HUES64 (cell line): Measurements from ENCODE around the gene GRIK2.

Experiments
- H3K27ac ChIP-seq: 2 replicates; pipeline ENCODE4 v1.7.0; 2013; ENCODE audit warnings: low read depth, low read length, inconsistent platforms
- H3K27me3 ChIP-seq: 2 replicates; pipeline ENCODE4 v1.6.1; 2013; ENCODE audit warnings: mild to moderate bottlenecking, low read length; ENCODE audit not compliant: insufficient read depth
- H3K36me3 ChIP-seq: 2 replicates; pipeline ENCODE4 v1.6.1; 2013; ENCODE audit warnings: mild to moderate bottlenecking, low read length; ENCODE audit not compliant: insufficient read depth
- H3K4me1 ChIP-seq: 2 replicates; pipeline ENCODE4 v1.6.1; 2013; ENCODE audit warnings: mild to moderate bottlenecking, low read length, moderate library complexity; ENCODE audit not compliant: insufficient read depth
- H3K4me3 ChIP-seq: 2 replicates; pipeline ENCODE4 v1.5.1; 2013; ENCODE audit warnings: mild to moderate bottlenecking, low read length, moderate library complexity
- H3K9ac ChIP-seq: 2 replicates; pipeline ENCODE4 v1.6.1; 2013; ENCODE audit warnings: mild to moderate bottlenecking, low read depth, low read length
- H3K9me3 ChIP-seq: 2 replicates; pipeline ENCODE4 v1.6.1; 2013; ENCODE audit warnings: low read depth, low read length; ENCODE audit not compliant: insufficient read depth
- WGBS: fragments of 150-250, 120-280 bp; methylation state at CpG from one replicate; pipeline ENCODE4 v1.1.7; 2013; ENCODE audit warnings: missing lambda C conversion rate; 5-methylcytosine and 5-hydroxymethylcytosine counted together

Gene GRIK2

GRCh38 chr6:101541894-101542293 is 148.4 kb downstream of the GRIK2 start:
- H3K36me3 ChIP-seq, result no peaks in the 10 kb centered on the region
- no peaks in the 10 kb centered on the region for H3K27me3 ChIP-seq
- H3K9me3 ChIP-seq, result no peaks in the 10 kb centered on the region
- 0 out of 2 replicates have a peak, but pooled peaks cover 5% of the 10 kb centered on the region for H3K4me1 ChIP-seq
- no peak overlapping the region for H3K27ac ChIP-seq
- H3K4me3 ChIP-seq, result no peak overlapping the region
- WGBS, result 83% methylated on average over 1 of the region's 2 CpGs
- H3K9ac ChIP-seq, result no peak overlapping the region

DNA sequence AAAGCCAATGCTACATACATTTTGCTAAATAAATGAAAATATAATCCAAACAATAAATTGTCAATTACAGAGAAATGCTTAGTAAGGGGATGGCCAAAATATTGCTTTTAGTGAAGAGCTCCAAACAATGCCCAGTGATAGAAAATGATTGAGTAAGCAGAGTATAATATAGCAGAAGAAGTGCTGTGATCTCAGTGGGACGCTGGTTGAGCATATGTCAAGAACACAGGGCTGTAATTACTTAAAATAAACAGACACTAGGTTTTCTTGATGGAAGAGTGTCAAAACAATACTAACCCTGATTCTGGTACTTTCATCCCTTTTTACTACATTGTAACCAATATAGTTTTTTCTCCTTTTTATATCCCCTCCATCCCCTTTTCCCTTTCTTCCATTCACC is 150.3 kb downstream of the GRIK2 start:
- Histone ChIP-seq H3K4me3 (no peak overlapping the region), H3K9ac (no peak overlapping the region), H3K27ac (no peak overlapping the region), H3K36me3 (no peaks in the 10 kb centered on the region), H3K9me3 (no peaks in the 10 kb centered on the region), H3K4me1 (0 out of 2 replicates have a peak, but pooled peaks cover 5% of the 10 kb centered on the region), H3K27me3 (no peaks in the 10 kb centered on the region)
- WGBS, result 88% methylated on average over 1 of the region's 1 CpG

DNA sequence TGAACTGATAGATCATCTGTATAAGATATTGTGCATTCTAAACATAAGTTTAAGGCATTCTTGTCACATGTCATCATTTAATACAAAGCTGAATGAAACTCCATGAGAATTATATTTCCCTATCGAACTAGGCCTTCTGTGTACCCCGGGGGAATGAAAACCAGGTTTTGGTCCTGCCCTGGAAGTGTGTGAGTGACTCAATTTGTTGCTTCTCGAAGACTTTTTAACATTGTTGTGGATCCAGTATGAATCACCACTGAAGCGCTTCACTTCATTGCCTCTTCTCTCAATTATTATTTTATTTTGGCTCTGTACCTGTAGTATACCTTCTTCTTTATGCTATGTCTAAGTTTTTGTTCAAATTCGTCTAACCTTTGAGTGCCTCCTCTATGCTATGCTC is 150.8 kb downstream of the GRIK2 start:
- Histone ChIP-seq H3K36me3 (no peaks in the 10 kb centered on the region), H3K9ac (no peak overlapping the region), H3K27ac (no peak overlapping the region), H3K4me3 (no peak overlapping the region), H3K27me3 (no peaks in the 10 kb centered on the region), H3K9me3 (no peaks in the 10 kb centered on the region), H3K4me1 (0 out of 2 replicates have a peak, but pooled peaks cover 5% of the 10 kb centered on the region)
- WGBS, result 96% methylated on average over 5 of the region's 5 CpGs

DNA sequence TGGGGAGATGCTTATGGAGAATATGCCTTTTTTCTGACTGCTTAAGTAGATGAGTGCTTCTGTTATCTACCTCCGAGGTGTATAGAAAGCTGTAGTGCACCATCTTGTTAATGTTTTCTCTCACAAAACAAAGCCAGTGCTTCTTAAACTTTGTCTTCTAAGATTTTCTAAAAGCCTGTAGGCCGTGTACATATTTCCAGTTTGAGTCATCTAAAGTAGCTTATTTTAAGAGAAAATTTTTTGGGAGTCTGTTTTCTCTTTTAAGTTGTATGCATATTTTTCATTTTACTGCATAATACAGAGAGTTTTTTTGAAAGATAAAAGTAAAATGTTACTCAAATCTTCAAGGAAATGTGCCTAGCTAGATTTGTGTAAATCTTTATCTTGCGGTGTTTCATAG is 151.7 kb downstream of the GRIK2 start:
- Histone ChIP-seq H3K9ac (no peak overlapping the region), H3K27ac (no peak overlapping the region)

DNA sequence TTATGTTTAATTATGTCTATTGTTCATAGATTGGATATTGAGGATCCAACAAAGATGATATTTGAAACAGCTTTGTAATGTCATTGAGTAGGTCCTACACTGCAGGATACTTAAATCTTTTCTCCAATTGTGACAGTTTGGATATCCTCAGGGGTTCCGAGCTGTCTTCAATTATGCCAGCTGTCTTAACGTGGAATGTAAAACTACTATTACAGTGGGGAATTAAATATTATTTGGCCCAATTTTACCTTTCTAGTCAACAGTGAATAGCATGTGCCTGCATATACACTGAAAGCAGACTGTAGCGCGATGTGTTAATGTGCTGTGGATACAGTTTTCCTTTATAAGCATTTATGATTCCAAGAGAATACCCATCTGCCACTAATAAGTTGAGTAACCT is 156.9 kb downstream of the GRIK2 start:
- WGBS, result 90% methylated on average over 4 of the region's 4 CpGs
- no peaks in the 10 kb centered on the region for H3K9me3 ChIP-seq

More for the DNA sequence above, 151.7 kb downstream of the GRIK2 start:
- Histone ChIP-seq H3K27me3 (no peaks in the 10 kb centered on the region), H3K4me3 (no peak overlapping the region), H3K9me3 (no peaks in the 10 kb centered on the region), H3K36me3 (no peaks in the 10 kb centered on the region), H3K4me1 (0 out of 2 replicates have a peak, but pooled peaks cover 5% of the 10 kb centered on the region)
- 97% methylated on average over 3 of the region's 3 CpGs for WGBS

GRCh38 chr6:101554231-101554630 is 160.7 kb downstream of the GRIK2 start:
- Histone ChIP-seq H3K36me3 (no peaks in the 10 kb centered on the region), H3K27ac (no peak overlapping the region), H3K27me3 (no peaks in the 10 kb centered on the region), H3K9me3 (no peaks in the 10 kb centered on the region), H3K4me3 (no peak overlapping the region), H3K9ac (no peak overlapping the region), H3K4me1 (peaks cover 16% of the 10 kb centered on the region; the same call in 1 of the 2 replicates)
- WGBS, result 85% methylated on average over 1 of the region's 1 CpG

More for the DNA sequence above, 156.9 kb downstream of the GRIK2 start:
- Histone ChIP-seq H3K9ac (no peak overlapping the region), H3K4me3 (no peak overlapping the region), H3K27me3 (no peaks in the 10 kb centered on the region), H3K27ac (no peak overlapping the region), H3K4me1 (peaks cover 12% of the 10 kb centered on the region; the same call in 1 of the 2 replicates), H3K36me3 (no peaks in the 10 kb centered on the region)

- H3K4me1 ChIP-seq, result peaks cover 16% of the 10 kb centered on the region; the same call in 1 of the 2 replicates
- H3K27ac ChIP-seq, result no peak overlapping the region
- 89% methylated on average over 1 of the region's 2 CpGs for WGBS
- H3K27me3 ChIP-seq, result no peaks in the 10 kb centered on the region
- H3K4me3 ChIP-seq, result no peak overlapping the region
- H3K9ac ChIP-seq, result no peak overlapping the region
- H3K9me3 ChIP-seq, result no peaks in the 10 kb centered on the region
- H3K36me3 ChIP-seq, result no peaks in the 10 kb centered on the region
These were observed 165.2 kb downstream of the GRIK2 start for GRCh38 chr6:101558712-101559111.

DNA sequence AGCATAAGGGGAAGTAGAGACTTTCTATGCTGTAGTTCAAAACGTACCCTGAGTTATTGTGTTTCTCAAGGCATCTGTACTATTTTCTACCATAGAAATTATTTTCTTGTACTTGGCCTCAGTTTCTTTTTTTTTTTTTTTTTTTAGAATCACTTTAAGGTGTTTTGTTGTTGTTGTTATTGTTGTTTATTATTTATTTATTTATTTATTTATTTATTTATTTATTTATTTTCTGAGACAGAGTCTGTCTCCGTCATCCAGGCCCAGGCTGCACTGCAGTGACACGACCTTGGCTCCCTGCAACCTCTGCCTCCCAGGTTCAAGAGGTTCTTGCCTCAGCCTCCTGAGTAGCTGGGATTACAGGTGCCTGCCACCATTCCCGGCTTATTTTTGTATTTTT is 179.1 kb downstream of the GRIK2 start:
- WGBS, result 90% methylated on average over 4 of the region's 4 CpGs
- Histone ChIP-seq H3K4me3 (no peak overlapping the region), H3K27me3 (no peaks in the 10 kb centered on the region), H3K27ac (no peak overlapping the region), H3K9me3 (no peaks in the 10 kb centered on the region), H3K9ac (no peak overlapping the region), H3K4me1 (no peaks in the 10 kb centered on the region; the same call in 1 of the 2 replicates), H3K36me3 (no peaks in the 10 kb centered on the region)

DNA sequence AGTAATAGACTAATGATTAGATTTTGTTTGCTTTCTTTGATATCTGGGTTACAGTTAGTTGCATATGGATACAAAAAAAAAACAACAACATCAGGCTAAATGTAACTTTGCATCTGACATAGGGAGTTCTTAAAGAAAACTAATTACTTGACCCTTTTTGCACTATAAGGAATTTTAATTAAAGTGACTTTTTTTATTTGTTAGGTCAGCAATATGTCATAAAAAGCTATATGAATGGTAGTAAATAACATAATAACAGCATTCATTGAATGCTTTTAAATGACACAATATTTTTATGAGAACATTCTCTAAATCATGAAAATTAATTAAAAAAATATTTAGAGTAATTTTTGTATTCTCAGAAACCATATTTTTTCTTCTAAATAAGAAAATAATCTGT is 183.6 kb downstream of the GRIK2 start:
- Histone ChIP-seq H3K36me3 (no peaks in the 10 kb centered on the region), H3K4me3 (no peak overlapping the region), H3K27me3 (no peaks in the 10 kb centered on the region), H3K27ac (no peak overlapping the region), H3K9ac (no peak overlapping the region), H3K9me3 (no peaks in the 10 kb centered on the region), H3K4me1 (peaks cover 4% of the 10 kb centered on the region; the same call in 1 of the 2 replicates)

- Histone ChIP-seq H3K9ac (no peak overlapping the region), H3K9me3 (no peaks in the 10 kb centered on the region), H3K27ac (no peak overlapping the region), H3K36me3 (no peaks in the 10 kb centered on the region), H3K4me3 (no peak overlapping the region), H3K27me3 (no peaks in the 10 kb centered on the region), H3K4me1 (peaks cover 4% of the 10 kb centered on the region; the same call in 1 of the 2 replicates)
- 95% methylated on average over 1 of the region's 1 CpG for WGBS
These were observed 184.8 kb downstream of the GRIK2 start for GRCh38 chr6:101578306-101578705.

- Histone ChIP-seq H3K27ac (no peak overlapping the region), H3K9ac (no peak overlapping the region), H3K4me1 (peaks cover 4% of the 10 kb centered on the region; the same call in 1 of the 2 replicates), H3K27me3 (no peaks in the 10 kb centered on the region), H3K9me3 (no peaks in the 10 kb centered on the region), H3K4me3 (no peak overlapping the region), H3K36me3 (no peaks in the 10 kb centered on the region)
These were observed 189.3 kb downstream of the GRIK2 start for GRCh38 chr6:101582792-101583191.

- Histone ChIP-seq H3K27ac (no peak overlapping the region), H3K9ac (no peak overlapping the region), H3K4me1 (no peaks in the 10 kb centered on the region), H3K4me3 (no peak overlapping the region), H3K9me3 (no peaks in the 10 kb centered on the region), H3K36me3 (no peaks in the 10 kb centered on the region), H3K27me3 (no peaks in the 10 kb centered on the region)
These were observed 192.0 kb downstream of the GRIK2 start for GRCh38 chr6:101585501-101585900.
